Breast epithelium (tissue), 4 donors: ENCODE measurements around the gene ATP10B. TPM values are rescaled to one million over a fixed set of nuclear protein-coding genes. Genes with fewer than 3 reads are reported as not detected.
"Not testable (repeated sequence)": the region's sequence is repeated elsewhere in the genome, so short reads cannot be mapped to it uniquely, and the experiment has no call there.

ENCODE experiments used
- DNase-seq, 2 donors: peaks; one replicate each; pipeline ENCODE4 v3.0.0-alpha.2; 2019; ENCODE audit warnings: low spot score in 2 of 2
- H3K27ac ChIP-seq, 2 donors: fragments of 200-600 bp; sonication (generic) in 1 of 2; one replicate each; pipeline ENCODE4 v1.5.1; 2016 to 2019; ENCODE audit warnings: mild to moderate bottlenecking in 1 of 2
- H3K27me3 ChIP-seq, 2 donors: fragments of 200-600 bp; sonication (generic) in 1 of 2; one replicate each; pipeline versions ENCODE4 v1.5.1 to v1.6.0; 2017 to 2019; ENCODE audit warnings: control low read depth in 1 of 2, mild to moderate bottlenecking in 1 of 2
- H3K36me3 ChIP-seq: fragments of 200-600 bp; one replicate; pipeline ENCODE4 v1.5.1; 2019
- H3K4me1 ChIP-seq, 2 donors: fragments of 200-600 bp; sonication (generic); one replicate each; pipeline ENCODE4 v1.5.1; 2016 to 2019; ENCODE audit warnings: control low read depth in 1 of 2
- H3K4me3 ChIP-seq, 3 donors: fragments of 200-600 bp; sonication (generic); 1 replicate in 2 of 3; 2 replicates in 1 of 3; pipeline ENCODE4 v1.5.1; 2016 to 2019; ENCODE audit warnings: mild to moderate bottlenecking in 3 of 3, moderate library complexity in 2 of 3
- H3K9me3 ChIP-seq, 2 donors: fragments of 200-600 bp; sonication (generic) in 1 of 2; one replicate each; pipeline ENCODE4 v1.5.1; 2016 to 2019; ENCODE audit warnings: control low read depth in 1 of 2
- POLR2A ChIP-seq: fragments of 450-650 bp; IDR thresholded peaks from one replicate; pipeline ENCODE4 v1.6.1; 2016; ENCODE audit warnings: antibody characterized with exemption, mild to moderate bottlenecking, moderate library complexity
- POLR2AphosphoS5 ChIP-seq, 3 donors: sonication (generic); formaldehyde crosslinking; IDR thresholded peaks; one replicate each; pipeline ENCODE4 v1.6.1; 2017; ENCODE audit warnings: antibody characterized with exemption in 3 of 3
- intact Hi-C: fragments of 100-400 bp; cut with DNase I; formaldehyde crosslinking; loops from one replicate; pipeline ENCODE4 v1.15.1; 2023; ENCODE audit warnings: low total_unique reads
- total RNA-seq, 3 donors: library from RNA; depleted of rRNA; stranded (reverse); fragments of >200 nt; gene quantifications; one replicate each; pipeline ENCODE4 v1.1.0, GENCODE V29; 2016
- TF ChIP-seq, protein P1 (sequence below), 3 donors: fragments of 450-650 bp; IDR thresholded peaks; one replicate each; pipeline ENCODE4 v1.5.1; 2016 to 2017; ENCODE audit warnings: antibody characterized with exemption in 3 of 3, mild to moderate bottlenecking in 3 of 3, moderate library complexity in 3 of 3

The ATP10B gene
- total RNA-seq, 3 donors from 2014 or later = under 0.01 to 2.9 TPM; not detected in 1

DNA sequence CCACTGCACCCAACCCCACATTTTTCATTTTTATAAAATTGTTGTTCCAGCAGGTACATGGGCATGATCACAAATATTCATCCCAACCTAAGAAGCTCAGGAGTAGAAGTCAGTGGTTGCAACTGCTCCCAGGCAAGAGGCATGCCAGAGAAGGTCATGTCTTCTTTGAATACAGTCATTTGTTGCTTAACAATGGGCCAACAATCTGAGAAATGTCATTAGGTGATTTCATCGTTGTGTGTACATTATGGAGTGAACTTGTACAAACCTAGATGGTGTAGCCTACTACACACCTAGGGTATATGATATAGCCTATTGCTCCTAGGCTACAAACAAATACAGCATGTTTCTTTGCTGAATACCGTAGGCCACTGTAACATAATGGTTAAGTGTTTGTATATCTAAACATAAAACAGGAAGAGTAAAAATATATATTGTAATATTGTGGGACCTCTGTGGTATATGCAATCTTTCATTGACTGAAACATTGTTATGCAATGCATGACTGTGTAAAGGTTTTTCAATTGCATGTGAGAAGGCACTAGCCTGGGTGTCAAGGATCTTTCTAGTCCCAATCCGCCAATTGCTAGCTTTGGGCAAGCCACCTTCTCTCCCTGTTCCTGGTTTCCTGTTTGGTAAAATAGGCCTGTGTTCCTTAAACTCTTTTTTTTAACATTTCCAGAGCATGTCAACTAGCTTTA, 27.6 kb downstream of the ATP10B start:
- H3K36me3 ChIP-seq = no peaks in the 10 kb centered on the region
- H3K27ac ChIP-seq = no peak overlapping the region
- no peaks in the 10 kb centered on the region for H3K4me1 ChIP-seq
- no peaks in the 10 kb centered on the region for H3K27me3 ChIP-seq
- intact Hi-C loops = no loop called here
- TF ChIP-seq POLR2A (no peak), POLR2AphosphoS5 (IDR thresholded peaks at IDR 0.05) (no peak)
- TF ChIP-seq, protein P1, sequence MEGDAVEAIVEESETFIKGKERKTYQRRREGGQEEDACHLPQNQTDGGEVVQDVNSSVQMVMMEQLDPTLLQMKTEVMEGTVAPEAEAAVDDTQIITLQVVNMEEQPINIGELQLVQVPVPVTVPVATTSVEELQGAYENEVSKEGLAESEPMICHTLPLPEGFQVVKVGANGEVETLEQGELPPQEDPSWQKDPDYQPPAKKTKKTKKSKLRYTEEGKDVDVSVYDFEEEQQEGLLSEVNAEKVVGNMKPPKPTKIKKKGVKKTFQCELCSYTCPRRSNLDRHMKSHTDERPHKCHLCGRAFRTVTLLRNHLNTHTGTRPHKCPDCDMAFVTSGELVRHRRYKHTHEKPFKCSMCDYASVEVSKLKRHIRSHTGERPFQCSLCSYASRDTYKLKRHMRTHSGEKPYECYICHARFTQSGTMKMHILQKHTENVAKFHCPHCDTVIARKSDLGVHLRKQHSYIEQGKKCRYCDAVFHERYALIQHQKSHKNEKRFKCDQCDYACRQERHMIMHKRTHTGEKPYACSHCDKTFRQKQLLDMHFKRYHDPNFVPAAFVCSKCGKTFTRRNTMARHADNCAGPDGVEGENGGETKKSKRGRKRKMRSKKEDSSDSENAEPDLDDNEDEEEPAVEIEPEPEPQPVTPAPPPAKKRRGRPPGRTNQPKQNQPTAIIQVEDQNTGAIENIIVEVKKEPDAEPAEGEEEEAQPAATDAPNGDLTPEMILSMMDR (IDR thresholded peaks at IDR 0.05) = no peak
- H3K9me3 ChIP-seq = peaks cover 5 to 20% of the 10 kb centered on the region in 2 donors
- H3K4me3 ChIP-seq = no peak overlapping the region
- DNase-seq = no peak

DNA sequence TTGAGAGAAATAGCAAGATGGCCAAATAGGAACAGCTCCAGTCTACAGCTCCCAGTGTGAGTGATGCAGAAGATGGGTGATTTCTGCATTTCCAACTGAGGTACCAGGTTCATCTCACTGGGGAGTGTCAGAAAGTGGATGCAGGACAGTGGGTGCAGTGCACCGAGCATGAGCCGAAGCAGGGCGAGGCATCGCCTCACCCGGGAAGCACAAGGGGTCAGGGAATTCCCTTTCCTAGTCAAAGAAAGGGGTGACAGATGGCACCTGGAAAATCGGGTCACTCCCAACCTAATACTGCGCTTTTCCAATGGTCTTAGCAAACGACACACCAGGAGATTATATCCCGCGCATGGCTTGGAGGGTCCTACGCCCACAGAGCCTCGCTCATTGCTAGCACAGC, 39.0 kb downstream of the ATP10B start:
- H3K36me3 ChIP-seq, H3K4me1 ChIP-seq, H3K27ac ChIP-seq, H3K27me3 ChIP-seq, intact Hi-C loops, DNase-seq, H3K4me3 ChIP-seq: not testable (repeated sequence)
- H3K9me3 ChIP-seq = peaks cover 3 to 15% of the 10 kb centered on the region in 2 donors

DNA sequence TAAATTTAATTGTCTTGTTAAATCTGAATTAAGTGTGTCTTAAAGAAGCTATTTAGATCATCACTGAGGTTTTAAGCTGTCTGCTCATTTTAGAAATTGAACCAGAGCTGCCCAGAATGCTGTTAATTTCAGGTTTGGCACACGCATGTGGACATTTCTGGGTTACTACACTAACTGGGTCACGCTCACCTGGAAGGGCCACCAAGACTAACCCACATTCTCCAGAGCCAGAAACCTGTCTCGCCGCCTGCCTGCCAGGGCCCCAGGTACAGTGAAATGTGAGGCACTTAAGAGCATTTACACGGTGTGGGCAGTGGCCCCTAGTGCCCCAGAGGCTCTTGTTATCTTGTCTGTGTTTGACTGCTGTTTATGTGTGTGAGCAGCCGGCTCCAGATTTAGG, 46.6 kb downstream of the ATP10B start:
- Histone ChIP-seq H3K27ac (no peak overlapping the region), H3K27me3 (no peaks in the 10 kb centered on the region), H3K36me3 (no peaks in the 10 kb centered on the region), H3K4me3 (no peak overlapping the region), H3K4me1 (no peaks in the 10 kb centered on the region), H3K9me3 (no peaks in the 10 kb centered on the region)
- no peak for DNase-seq
- TF ChIP-seq POLR2A (no peak), POLR2AphosphoS5 (IDR thresholded peaks at IDR 0.05) (no peak)
- TF ChIP-seq, protein P1 (IDR thresholded peaks at IDR 0.05) = no peak
- intact Hi-C loops = no loop called here

DNA sequence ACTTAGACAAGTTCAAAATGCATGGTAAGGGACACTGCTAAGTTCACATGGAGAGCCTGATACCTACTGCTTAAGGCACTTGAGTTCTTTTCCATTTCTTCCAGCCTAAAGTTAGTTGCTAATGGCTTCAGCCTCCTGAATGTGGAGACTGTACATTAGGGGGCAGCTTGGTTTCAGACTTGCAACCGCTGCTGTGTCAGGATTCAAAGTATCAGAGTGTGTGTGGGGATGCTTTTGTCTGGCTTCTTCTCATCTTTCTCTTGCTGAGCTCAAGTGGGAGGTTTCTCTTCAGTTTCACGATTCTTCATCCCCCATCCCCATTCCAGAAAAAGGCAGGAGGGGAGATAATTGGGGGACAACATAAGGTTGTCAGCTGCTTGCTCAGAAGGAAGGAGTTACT, 49.4 kb downstream of the ATP10B start:
- no peak for DNase-seq
- Histone ChIP-seq H3K4me1 (no peaks in the 10 kb centered on the region), H3K36me3 (no peaks in the 10 kb centered on the region), H3K27ac (no peak overlapping the region), H3K4me3 (no peak overlapping the region), H3K27me3 (no peaks in the 10 kb centered on the region), H3K9me3 (no peaks in the 10 kb centered on the region)
- intact Hi-C loops = no loop called here
- TF ChIP-seq, protein P1 (IDR thresholded peaks at IDR 0.05) = no peak
- TF ChIP-seq POLR2A (no peak), POLR2AphosphoS5 (IDR thresholded peaks at IDR 0.05) (no peak)

DNA sequence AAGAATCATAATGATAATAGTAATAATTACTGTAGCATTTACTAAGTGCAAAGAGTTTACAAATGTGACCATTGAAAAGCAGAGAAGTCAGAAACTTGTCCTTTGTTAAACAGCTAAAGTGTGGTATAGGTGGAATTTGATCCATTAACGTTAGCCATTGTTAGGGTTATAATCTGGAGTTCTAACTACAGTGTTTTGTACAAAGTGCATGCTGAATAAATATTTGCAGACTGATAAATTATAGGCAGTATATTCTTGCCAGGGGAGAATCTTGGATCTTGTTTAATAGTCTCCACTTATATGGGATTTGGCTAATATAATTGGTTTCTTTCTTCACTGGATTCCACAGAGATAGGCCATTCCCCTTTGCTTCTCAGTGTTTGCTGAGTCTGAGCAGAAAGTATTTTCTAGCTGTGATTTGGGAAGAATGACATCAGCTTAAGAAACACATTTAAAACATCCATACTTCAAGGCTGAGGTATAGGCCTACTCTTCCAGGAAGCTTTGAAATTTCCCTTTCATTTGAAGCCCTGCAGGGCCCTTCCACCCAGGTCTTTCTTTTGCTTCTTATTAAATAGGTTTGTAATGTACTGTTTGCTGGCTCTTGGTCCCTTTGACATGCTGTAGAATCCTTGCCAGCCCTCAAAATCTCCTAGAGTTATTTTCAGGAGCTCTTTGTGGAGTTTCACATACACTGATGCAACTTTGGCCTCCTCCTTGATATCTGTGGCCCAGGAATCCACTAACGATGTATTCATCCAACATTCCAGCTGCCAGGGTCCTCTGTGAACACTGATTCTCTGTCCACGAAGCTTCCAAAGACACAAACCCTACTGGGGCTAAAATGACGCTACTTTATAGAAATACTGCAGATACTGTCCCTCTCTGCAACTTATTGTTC, 51.4 kb downstream of the ATP10B start:
- DNase-seq = no peak
- H3K27ac ChIP-seq = no peak overlapping the region
- H3K27me3 ChIP-seq = no peaks in the 10 kb centered on the region
- no peaks in the 10 kb centered on the region for H3K4me1 ChIP-seq
- TF ChIP-seq, protein P1 (IDR thresholded peaks at IDR 0.05) = no peak
- TF ChIP-seq POLR2AphosphoS5 (IDR thresholded peaks at IDR 0.05) (no peak), POLR2A (no peak)
- no peak overlapping the region for H3K4me3 ChIP-seq
- no peaks in the 10 kb centered on the region for H3K36me3 ChIP-seq
- intact Hi-C loops = no loop called here
- no peaks in the 10 kb centered on the region for H3K9me3 ChIP-seq
